NCI-H1092 treated with DMSO at 0.1 percent for 48 hours (cell line): ENCODE data around the gene SMAD9.

Experiments
- DNase-seq: peaks from one replicate; lab custom pipeline; 2025; lab: John Stamatoyannopoulos, UW

SMAD9 gene

DNA sequence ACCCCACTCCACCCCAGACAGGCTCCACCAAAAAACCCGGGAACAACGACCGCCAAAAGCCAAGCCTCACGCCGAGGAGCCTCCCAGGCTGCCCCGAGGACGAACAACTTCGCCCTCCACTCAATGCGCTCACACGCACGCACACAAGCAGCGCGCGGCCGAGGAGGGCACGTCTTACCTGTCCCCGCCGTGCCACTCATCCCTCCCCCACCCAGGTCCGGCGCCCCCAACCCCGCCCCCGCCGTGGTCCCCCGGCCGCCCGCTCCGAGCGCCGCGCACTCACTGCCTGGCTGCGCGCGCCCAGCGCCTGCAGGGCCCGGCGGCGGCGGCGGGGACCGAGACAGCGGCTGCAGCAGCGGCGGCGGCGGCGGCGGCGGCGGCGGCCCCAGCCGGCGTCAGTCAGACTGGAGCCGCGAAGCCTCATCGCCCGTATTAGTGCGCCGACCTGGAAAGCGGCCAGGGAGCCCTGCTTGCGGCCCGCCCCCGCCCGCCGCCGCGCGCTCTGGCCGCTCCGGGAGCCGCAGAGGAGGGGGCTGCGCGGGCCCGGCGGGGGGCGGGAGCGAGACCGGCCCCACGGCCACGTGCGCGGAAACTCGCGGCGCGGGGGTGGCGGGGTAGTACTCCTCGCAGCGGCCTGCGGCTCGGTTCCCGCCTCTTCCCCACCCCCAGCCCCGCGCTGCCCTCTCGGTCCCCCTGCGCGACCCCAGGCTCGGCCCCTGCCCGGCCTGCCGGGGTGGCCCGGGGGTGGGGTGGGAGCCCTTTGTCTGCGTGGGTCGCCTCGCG, at the start of gene SMAD9:
Gene SMAD9, minus strand, starts transcription at position 406 of the 783 bp plus-strand sequence. CDS start 40,549 bp downstream, outside the sequence.
- DNase-seq = peak; percentile 66

DNA sequence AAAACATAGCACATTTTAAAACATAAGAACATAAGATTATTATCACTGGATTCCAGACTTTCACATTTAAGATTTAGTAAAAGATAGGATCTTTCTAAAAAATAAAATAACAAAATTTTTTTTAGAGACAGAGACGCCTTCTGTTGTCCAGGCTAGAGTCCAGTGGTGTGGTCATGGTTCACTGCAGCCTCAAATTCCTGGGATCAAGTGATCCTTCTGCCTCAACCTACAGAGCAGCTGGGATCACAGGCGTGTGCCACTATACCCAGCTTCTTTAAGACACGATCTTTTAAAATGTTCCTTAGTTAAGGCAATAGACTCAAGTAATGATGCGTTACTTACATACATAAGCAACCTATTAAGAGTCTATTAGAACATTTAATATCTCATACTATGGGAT, 46.4 kb upstream of the SMAD9 start:
- DNase-seq = no peak

DNA sequence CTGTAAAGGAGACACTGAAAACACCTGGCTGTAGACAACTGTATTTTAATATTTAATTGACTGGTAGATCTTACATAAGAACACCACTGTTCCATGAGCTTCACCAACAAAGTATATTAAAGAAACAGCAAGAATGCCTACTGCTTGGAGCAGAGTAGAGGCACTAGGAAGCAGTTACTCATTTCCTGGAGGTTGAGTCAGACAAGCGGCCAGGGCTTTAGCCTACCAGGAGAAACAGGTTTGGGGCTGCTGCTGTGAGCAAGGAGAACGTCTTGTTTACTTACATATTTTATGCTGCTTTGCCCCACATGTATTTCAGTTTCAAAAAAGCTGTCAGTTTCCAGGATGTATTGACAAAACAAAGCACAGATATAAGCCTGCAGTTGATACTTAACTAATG, 45.7 kb upstream of the SMAD9 start:
- no peak for DNase-seq

DNA sequence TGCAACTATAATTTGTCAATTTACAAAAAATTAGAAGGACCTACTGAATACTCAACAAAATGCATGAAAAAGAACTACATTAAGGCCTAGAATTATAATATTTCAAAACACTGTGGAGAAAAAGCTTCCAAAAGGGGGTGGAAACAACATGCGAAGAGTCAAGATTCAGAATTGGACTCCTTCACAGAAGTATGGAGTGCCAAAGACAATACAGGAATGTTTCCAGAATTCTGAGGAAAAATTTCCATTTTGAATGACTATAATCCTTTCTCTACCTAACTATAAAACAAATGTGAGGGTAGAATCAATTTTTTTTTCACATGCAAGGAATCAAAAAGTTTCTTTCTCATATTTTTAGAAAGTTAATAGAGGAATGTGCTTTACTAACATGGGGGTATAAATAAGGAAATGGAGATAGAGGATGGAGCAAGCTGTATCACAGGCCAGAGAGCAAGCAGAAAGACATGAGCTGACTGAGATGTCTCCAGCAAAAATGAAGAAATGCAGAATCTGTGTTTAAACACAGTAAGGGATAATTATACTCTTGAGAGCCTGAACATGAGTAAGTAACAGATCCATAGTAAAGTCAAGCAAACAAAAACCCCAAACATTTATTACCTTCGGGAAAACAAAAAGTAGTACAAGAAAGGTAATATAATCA, 39.5 kb upstream of the SMAD9 start:
- DNase-seq = no peak

DNA sequence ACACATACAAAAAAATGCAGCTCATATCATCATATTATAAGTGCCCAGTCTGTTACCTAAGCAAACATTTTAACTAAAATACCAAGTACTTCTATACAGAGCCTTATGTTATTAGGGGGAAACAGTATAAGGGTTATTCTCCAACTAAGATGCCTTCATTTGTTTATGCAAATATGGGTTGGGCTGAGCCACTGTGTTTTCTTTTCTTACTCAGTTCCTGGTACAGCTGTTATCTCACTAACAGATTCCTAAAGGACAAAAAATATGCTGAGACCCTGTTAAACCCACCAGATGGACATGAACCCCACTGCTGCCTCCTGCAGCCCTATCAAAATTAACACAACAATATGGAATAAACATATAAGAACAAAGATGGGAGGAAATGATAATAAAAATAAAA, 34.5 kb upstream of the SMAD9 start:
- no peak for DNase-seq

DNA sequence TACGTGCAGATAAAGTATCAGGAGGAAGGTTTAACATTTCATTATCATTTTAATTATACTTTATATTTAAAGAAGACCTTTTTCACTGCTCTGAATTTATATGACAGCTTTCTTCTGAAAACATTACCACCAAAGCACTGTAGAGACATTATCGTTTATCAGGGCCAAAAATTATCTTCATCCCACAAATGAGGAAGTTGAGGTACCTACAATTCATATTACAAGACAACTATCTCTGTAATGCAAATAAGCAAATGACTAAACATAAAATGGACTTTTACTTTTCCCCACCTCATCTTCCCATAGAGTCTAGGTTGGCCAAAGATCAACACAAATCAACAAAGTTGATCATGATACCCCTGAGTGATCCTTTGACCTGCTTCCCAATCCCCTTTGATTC, 30.9 kb upstream of the SMAD9 start:
- no peak for DNase-seq

DNA sequence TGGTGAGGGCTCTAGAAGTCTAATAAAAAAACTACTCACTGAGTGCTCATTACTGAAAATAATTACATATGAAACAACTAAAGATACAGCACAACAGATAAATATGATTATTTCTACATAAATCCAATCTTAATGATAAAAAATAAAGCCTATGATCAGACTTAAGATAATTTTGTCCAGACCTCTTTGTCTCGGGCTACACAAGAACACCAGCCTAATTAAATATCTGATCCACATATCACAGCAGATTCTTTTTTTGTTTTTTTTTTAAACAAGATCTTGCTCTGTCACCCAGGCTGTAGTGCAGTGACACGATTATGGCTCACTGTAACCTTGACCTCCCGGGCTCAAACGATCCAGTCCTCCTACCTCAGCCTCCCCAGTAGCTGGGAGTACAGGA, 30.3 kb upstream of the SMAD9 start:
- no peak for DNase-seq

DNA sequence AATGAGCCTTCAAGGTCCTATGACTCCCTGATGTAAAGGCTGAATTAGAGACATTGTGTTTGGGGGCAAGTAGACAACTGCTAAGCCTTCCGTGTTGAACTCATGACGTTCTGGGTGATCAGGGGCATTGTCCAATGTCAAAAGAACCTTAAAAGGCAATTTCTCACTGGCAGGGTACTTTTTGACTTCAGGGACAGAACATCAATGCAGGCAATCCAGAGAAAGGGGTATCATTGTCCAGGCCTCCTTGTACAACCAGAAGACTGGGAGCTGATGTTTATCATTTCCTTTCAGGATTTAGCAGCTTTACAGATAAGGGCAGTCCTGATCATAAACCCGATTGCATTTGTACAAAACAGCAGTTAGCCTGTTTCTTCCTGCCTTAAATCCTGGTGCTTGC, 25.0 kb upstream of the SMAD9 start:
- DNase-seq = no peak

DNA sequence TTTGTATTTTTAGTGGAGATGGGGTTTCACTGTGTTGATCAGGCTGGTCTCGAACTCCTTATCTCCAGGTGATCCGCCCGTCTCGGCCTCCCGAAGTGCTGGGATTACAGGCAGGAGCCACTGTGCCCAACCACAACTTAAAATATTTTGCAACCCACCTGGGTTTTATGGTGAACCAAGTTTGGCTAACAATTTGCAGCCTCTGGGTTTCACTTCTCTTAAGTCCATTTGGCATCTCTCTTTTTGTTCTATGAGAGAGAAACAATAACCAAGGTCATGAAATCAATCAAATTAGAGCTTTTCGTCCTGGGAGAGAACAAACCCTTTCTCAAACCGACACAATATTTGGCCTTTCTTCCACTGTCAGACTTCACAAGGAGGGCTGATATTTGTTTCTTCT, 5.6 kb upstream of the SMAD9 start:
- DNase-seq = no peak

DNA sequence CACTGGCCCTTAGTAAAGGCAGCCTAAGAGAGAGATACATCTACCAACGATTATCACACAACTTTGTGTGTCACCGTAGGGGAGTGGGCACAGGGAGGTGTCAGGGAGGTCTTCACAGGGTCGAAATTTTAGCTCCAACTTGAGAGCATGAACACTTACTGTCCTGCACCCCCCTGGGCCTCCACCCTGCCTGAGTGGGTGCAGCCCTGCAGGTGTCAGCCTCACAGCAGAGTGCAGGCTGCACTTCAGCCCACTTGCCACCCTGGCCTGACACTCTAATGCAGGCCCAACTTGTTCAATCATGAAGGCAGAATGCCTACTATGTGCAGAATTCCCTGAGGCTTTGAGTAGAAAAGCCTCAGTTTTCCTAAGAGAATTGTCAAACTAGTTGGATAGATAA, 4.0 kb upstream of the SMAD9 start:
- DNase-seq = no peak

DNA sequence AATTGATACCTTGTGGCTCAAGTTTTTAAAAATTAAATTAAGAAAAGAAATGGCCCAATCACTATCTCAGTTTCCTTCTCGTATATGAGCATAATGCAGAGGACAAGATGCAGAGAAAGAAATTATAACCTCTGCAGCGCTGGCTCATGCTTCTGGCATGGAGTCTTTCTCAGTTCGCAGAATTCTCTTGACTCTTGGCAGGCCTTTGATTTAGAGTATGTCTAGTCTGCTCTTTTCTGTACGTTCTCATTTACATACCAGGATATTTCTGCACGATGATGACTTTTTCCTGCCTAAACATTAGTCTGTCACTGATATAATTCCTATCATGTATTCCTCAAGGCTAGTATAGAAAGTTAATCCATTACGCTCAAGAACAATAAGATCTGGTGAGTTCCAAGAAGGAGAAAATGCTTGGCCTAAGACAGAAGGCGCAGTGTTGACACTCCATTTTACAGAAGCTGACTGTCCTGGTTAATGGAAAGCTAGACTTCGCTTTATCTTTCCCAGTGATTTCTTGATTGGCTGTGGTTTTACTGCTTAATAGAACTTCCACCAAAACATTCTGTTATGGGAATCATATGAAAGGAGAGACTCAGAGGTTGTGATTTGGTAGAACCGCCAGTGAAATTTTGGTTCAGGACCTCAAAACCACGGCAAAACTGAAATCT, 1.7 kb upstream of the SMAD9 start:
- DNase-seq = no peak

DNA sequence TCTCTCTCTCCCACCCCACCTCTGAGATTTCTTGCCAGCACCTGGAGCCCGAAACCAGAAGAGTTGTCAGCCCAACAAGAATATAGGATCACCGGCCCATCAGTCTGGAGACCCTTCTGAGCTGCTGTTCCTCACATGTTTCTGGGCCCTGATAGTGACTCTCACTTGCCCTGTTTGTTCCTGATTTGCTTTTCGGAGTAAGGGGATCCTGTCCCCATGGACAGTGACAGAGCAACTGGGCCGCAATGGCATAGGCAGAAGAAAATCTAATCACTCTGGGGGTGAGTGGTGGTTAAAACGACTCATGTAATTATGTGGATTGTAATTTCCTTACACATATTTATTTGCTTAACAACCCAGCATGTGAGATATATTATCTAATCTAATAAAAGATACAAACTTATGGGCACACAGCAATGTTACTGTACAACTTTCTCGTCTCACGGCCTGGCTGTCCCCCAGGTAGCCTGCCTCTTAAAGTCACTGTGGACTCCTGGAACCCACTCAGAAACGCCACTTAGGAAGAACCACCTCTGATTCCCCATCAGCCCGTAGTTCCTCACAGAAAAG, 663 bp upstream of the SMAD9 start:
- no peak for DNase-seq

DNA sequence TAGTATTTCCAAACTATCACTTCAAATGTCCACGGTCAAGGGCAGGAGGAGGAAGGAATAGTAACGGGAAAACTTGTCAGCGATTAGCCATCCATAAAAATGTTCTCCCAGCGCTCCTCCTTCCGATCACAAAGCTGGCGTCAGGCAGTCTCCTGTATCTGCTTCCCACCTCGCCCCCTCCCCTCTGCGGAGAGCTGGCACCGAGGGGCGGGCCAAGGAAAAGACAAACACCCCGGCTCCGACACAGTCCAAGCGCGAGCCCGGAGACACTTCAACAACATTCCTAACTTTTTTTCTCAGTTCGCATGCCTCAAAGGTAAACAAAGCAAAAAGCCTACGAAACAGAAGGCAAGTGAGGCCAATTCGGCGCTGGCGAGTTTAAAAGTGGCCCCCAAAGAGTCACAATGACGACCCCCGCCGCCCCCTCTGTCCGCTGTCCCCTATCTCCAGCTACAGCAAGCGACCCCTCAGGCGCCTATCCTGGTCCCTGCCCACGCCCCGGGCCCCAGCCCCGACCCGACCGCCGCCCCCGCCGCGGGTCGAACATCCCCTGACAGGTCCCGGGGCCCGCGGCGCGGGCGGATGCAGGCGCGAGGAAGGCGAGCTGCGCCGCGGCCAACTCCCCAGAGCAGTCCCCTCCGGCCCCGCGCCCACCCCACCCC, 736 bp downstream of the SMAD9 start:
- DNase-seq = peak; percentile 56

DNA sequence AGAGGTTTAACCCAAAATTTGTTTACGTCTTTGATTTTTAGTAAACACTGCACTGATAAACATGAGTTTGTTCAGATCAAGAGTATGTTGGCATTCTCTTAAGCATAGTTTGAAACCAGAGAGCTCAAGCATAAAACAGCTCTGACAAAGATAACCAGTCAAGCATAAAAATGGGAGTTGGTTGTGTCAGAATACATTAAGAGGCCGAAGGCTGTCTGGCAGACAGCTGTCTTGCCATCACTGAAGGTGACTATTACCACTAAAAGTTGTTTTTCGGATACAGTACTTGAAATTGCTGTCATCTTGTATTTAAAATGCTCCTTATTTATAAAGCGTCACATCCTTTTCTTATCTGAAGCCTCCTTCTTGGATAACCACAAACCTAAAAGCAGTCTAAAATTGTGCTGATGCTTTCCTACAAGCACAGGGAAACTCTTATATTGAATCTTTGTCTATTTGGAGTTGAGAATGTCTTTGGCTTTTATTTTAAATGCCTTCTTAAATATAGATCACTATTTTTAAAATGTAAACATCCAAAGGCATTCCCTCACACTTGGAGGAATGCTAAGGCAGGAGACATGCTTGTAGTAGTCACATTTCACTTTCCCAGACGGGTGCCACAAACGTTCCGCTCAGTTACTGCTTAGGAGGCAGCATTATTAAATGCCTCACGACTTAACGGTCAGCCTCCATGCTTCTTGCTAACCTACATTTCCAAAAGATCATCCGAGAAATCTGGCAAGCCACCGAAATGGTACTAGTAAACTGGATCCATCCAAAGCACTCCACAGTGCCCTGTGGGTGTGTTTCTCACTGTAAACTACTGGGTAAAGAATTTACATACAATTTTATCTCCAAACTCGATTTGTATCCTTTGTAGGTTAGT, 1.5 kb downstream of the SMAD9 start:
- DNase-seq = peak; percentile 47

DNA sequence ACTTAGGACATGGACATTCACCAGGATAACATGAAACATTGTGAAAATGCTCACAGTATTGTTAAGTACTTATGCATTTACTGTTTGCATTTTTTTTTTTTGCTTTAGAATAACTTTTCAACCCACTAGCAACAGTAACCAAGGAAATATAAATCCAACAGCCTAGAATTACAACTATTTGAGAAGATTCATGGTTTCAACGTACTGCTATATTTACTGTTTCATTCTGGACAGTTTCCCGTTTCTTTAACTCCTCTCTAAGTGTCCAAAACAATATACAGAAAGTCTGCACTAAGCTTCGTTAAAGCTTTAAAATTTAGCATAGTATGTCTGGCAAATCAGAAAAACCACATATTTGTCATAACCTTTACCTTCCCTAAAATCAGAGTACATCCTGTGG, 2.7 kb downstream of the SMAD9 start:
- DNase-seq = no peak

DNA sequence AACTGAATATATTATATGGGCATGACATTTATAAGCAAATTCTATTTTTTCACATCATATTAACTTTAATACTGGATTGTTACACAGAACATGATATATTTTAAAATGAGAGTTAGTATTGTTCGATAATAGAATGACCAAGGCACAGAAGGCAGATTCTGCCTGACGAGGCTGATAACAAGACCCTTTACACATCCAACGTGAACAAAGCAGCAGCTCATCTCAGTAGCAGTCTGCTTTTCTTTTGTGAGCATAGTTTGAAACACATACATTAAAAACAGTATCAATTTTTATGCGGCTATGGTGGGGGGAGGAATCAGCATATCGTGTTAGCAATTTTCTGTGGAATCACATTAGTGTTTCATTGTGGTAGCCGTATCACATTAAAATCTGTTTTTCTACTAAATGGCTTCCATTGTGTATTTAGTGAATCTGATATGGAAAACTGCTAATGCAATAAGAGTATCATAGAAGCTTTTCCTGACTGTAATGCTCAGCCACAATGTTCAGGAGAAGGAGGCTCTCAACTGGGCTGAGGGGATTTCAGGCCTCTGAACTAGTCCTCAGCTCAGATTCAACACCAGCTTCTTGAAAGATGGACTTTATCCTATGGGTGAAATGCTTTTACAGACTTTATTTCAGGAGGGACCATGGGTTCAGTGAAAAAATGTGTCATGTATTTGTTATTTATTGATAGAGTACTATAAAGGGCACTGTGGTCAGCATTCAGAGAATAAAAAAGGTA, 4.0 kb downstream of the SMAD9 start:
- DNase-seq = peak; percentile 54

DNA sequence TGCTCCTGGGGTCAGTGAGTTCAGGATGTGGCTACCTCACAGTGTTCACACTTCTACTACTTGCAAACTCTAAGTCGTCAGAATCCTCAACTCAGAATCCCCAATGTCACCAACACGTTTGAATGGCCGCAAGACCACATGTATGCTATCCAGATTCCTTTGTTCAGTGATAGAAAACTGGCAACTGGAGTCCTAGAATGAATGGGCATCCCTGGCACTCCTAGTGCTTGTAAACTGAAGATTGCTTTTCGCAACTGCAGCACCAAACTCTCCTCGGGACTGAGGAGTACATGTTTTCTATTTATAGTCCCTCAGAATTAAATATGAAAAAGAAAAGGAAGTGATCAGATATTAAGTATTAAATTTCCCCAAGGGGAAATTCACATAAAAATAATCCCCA, 4.9 kb downstream of the SMAD9 start:
- DNase-seq = peak; percentile 40

DNA sequence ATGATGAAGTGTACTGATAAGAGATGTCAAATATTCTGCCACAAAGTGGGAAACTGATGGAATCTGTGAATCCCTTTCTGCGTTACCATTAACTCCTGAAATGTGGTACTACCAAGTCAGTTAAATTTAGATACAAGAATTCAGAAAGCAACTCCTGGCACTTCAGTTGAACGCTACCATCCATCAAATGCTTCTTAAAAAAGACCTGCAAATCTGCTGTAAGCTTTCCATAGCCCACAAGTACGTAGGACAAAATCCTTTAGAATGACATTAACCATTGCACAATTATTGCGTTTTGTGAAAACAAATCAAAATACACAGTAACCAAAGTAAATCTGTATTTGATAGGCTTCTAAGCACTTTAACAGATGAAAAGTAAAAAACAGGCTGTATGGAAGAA, 5.4 kb downstream of the SMAD9 start:
- DNase-seq = no peak

DNA sequence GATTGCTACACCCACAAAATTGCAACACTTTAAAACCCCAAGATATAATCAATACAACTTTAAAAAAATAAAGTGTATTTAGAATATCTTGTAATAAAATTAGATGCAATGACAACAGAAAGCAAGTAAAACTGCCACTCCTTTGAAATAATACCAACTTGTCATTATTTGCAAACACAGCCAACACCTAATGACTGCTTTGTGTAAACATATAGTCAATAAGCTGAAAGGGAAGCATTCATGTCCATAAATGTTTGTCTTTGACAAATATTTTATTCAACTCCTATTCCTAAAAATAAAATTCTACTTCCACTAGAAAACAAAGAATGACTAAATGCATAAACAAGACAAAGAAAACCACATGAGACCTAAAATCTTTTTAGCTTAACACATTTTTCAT, 6.6 kb downstream of the SMAD9 start:
- no peak for DNase-seq

DNA sequence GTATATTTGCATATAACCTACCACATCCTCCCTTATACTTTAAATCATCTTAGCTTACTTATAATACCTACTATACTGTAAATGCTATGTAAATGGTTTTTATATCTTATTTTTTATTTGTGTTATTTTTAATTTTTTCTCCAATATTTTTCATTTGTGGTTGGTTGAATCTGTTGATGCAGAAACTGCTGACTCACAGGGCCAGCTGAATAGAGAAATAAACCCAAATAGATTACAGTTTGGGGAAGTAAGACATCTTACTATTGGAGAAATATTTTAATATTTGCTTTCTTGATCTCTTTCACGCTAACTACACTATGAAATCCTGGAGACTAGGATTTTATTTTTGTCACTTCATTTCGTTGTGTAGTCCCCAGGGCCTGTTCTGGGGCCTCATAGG, 7.1 kb downstream of the SMAD9 start:
- no peak for DNase-seq

DNA sequence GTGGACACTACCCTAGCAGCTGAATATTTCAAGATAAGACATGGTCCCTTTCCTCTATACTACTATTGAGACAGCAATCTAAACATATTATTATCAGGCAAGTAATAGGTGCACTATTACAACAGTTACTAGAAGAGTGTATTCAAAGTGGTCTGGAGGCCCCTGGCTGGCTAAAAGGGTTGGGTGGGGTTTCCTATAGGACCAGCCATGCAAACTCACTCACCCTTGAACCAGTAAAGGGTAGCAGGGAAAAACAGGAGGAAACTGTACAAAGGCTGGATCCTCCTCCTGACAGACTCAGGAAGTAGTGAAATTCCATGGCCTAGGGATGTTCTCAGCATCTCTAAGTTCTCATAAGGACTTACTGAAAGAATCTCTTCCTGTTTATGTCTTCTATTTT, 7.7 kb downstream of the SMAD9 start:
- no peak for DNase-seq
